SIG-M5 (cell line): Measurements from ENCODE around the gene FAM174B.

Experiments used
- DNase-seq: peaks from one replicate; lab custom pipeline; 2025; lab: John Stamatoyannopoulos, UW

FAM174B gene

DNA sequence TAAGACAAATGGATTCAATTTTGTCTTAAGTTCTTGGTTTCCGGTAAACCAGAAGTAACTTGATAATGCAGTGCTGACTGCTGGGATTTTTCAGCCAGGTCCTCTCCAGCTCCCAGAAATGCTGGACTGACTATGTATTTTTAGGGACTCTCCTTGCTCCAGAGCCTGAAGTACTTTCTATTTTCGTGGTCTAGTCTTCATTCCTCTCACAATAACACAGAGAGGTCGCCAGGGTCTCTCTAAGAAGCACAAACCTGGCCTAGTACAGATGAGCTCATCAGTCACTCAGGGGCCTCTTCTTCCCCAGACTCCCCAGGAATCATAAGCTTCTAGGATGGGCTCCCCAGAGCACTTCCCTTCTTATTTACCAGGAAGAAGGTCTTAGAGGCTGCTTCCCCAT lies 85.8 kb downstream of the FAM174B start:
- no peak for DNase-seq
